ENCODE measurements around the gene ZNF385A.

ZNF385A gene, protein sequence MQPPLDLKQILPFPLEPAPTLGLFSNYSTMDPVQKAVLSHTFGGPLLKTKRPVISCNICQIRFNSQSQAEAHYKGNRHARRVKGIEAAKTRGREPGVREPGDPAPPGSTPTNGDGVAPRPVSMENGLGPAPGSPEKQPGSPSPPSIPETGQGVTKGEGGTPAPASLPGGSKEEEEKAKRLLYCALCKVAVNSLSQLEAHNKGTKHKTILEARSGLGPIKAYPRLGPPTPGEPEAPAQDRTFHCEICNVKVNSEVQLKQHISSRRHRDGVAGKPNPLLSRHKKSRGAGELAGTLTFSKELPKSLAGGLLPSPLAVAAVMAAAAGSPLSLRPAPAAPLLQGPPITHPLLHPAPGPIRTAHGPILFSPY

DNA sequence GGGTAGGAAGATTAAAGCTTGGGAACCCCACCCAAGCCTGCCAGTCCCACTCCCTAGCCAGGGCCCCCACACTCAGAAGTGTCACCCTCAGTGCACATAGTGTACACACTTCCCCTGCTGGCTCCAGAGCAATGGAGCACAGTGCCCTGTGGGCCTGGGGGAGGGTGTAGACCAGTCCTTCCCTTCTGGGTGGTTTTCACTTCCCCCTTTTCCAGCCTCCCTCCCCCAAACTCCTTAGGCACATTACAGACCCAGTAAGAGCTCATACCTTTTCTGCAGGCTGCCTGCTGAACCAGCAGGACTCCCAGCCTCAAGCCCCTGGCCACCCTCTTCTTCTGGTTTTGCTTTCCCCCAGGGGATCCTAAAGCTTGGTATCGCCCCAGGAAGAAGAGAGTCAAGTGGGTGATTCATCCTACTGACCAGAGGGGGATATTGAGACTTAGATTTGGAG lies at the start of gene ZNF385A:
Gene ZNF385A (minus strand): TSS at position 143 of the 451 bp plus-strand sequence. CDS start 219 bp downstream, outside the sequence.
- H3K9me3 ChIP-seq (ENCODE audit: severe bottlenecking) = no peaks in the 10 kb centered on the region
- TF ChIP-seq, protein P1, sequence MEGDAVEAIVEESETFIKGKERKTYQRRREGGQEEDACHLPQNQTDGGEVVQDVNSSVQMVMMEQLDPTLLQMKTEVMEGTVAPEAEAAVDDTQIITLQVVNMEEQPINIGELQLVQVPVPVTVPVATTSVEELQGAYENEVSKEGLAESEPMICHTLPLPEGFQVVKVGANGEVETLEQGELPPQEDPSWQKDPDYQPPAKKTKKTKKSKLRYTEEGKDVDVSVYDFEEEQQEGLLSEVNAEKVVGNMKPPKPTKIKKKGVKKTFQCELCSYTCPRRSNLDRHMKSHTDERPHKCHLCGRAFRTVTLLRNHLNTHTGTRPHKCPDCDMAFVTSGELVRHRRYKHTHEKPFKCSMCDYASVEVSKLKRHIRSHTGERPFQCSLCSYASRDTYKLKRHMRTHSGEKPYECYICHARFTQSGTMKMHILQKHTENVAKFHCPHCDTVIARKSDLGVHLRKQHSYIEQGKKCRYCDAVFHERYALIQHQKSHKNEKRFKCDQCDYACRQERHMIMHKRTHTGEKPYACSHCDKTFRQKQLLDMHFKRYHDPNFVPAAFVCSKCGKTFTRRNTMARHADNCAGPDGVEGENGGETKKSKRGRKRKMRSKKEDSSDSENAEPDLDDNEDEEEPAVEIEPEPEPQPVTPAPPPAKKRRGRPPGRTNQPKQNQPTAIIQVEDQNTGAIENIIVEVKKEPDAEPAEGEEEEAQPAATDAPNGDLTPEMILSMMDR (IDR thresholded peaks at IDR 0.05; ENCODE audit: low read depth, low read length) = no peak
- peaks cover 69% of the 10 kb centered on the region for H3K36me3 ChIP-seq
- no peaks in the 10 kb centered on the region for H3K27me3 ChIP-seq (ENCODE audit: insufficient read depth, low read depth, severe bottlenecking)
- peak within 1 kb of the TSS; percentile 99 for H3K27ac ChIP-seq
- DNase-seq = peak; percentile 24
- H3K4me3 ChIP-seq (ENCODE audit: low read depth, low read length) = peak within 1 kb of the TSS; percentile 75

DNA sequence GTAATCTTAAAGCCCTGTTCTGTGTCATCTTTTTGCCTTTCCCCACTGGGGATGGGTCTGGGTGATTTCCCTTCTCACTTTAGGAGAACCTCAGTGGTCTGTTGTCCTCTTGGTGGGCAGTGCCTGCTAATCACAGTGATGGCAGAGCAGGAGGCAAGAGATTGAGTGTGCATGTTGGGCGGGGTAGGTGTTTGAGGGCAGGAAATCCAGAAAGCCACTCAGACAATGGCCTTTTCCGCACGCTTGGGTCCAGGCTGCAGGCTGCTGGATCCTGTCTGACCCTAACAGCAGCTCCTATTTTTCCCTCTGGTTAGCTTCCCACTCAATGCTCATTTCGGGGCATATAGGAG lies 48.3 kb upstream of the ZNF385A start:
- peak overlapping the region; percentile 76; the same call in 1 of the 2 replicates for H3K27ac ChIP-seq
- TF ChIP-seq, protein P1 (IDR thresholded peaks at IDR 0.05; ENCODE audit: low read depth, low read length) = no peak
- H3K4me3 ChIP-seq (ENCODE audit: low read depth, low read length) = no peak overlapping the region
- no peaks in the 10 kb centered on the region for H3K27me3 ChIP-seq (ENCODE audit: insufficient read depth, low read depth, severe bottlenecking)
- H3K36me3 ChIP-seq = no peaks in the 10 kb centered on the region
- no peak for DNase-seq
- no peaks in the 10 kb centered on the region for H3K9me3 ChIP-seq (ENCODE audit: severe bottlenecking)

DNA sequence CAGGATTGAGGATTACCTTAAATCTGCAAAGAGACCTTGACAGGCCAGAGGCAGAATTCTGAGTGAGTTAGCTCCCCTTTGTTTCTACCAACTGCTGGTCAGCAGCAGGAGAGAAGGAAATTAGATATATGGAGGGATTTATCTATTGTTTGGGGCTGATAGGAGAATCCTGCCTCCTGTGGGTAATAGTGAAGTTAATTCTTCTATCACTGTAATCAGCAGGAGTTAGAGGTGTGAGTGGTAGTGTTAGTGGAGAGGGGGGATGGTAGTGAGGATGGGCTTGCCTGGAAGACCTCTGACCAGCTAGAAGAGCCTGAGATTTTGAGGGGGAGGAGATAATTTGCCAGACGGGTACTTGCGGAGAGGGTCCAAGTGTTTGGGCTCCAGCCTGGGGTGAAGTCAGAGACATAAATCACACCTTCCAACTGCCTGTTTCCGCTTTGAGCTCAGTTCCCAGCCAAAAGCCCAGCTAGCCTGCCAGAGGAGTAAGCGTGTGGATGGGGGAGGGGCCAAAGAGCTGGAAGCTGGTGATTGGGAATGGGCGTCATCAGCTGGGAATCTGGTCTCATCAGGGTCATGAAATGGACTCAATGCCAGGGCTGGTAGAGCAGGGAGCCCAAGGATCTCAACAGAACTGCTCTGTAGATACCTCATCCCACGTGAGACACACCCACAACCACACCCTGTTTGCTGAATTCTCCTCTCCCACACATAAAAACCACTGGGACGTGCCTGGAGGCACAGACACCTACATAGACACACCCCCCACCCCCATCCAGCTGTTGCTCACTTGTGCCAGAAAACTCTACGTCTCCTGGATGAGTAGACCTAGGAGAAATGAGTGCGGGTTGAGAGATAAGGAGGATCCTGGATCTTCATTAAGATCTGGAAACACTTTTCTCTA lies 47.6 kb upstream of the ZNF385A start:
- H3K4me3 ChIP-seq (ENCODE audit: low read depth, low read length) = peak overlapping the region; percentile 9; the same call in 1 of the 2 replicates
- peak overlapping the region; percentile 76 for H3K27ac ChIP-seq
- no peaks in the 10 kb centered on the region for H3K27me3 ChIP-seq (ENCODE audit: insufficient read depth, low read depth, severe bottlenecking)
- no peaks in the 10 kb centered on the region for H3K9me3 ChIP-seq (ENCODE audit: severe bottlenecking)
- H3K36me3 ChIP-seq = no peaks in the 10 kb centered on the region
- TF ChIP-seq, protein P1 (IDR thresholded peaks at IDR 0.05; ENCODE audit: low read depth, low read length) = no peak
- peak; percentile 69 for DNase-seq

DNA sequence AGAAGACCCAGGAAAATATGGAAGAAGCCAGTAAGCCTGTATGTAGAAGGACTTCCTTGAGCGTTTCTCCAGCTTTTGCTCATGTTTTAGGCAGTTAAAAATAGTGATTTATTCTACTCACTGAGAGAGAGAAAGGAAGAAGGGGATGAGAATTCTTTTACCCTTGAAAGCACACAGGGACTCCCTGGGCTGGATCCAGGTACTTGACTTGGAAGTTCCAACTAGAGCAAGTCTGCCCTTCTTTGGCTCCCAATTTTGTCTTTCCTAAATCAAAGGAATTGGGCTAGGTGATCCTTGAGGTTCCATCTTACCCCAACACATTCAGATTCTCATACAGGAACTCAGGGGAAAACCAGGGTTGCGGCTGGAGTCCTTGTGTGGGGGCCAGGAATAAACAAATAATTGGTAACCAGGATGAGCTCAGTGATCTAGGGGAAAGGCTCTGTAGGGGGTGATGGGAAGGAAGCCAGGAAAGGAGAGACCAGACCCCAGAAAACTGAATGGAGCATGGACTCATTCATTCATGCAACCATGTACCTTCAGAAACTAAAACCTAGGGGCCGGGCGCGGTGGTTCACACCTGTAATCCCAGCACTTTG lies 46.0 kb upstream of the ZNF385A start:
- TF ChIP-seq, protein P1 (IDR thresholded peaks at IDR 0.05; ENCODE audit: low read depth, low read length) = no peak
- Histone ChIP-seq H3K36me3 (no peaks in the 10 kb centered on the region), H3K27me3 (ENCODE audit: insufficient read depth, low read depth, severe bottlenecking) (no peaks in the 10 kb centered on the region), H3K9me3 (ENCODE audit: severe bottlenecking) (no peaks in the 10 kb centered on the region), H3K27ac (no peak overlapping the region), H3K4me3 (ENCODE audit: low read depth, low read length) (no peak overlapping the region)
- no peak for DNase-seq

DNA sequence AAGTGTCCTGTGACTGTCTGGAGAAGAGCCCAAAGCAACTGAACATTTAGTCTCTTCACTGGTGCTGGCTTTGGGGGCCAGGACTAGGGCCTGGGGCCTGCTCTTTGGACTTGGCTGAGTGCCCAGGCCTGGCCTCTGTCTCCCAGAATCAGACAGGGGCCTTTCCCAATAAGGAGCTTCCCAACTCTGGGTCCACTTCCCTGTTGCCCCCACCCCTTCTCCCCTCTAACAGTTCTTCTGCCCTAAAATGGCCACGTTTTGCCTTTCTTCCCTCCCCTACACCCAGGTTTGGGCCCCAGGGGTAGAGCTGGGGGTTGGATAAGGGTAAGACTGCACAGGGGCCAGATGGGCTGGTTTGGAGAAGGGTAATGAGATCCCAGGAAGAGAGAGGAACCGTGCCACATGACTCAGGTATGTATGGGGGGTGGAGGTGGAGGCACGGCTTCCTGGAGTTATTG lies 44.5 kb upstream of the ZNF385A start:
- no peak overlapping the region for H3K27ac ChIP-seq
- TF ChIP-seq, protein P1 (IDR thresholded peaks at IDR 0.05; ENCODE audit: low read depth, low read length) = no peak
- no peak for DNase-seq
- no peak overlapping the region for H3K4me3 ChIP-seq (ENCODE audit: low read depth, low read length)
- no peaks in the 10 kb centered on the region for H3K9me3 ChIP-seq (ENCODE audit: severe bottlenecking)
- no peaks in the 10 kb centered on the region for H3K27me3 ChIP-seq (ENCODE audit: insufficient read depth, low read depth, severe bottlenecking)
- H3K36me3 ChIP-seq = no peaks in the 10 kb centered on the region

Data from WERI-Rb-1 (cell line).